Measurements from ENCODE around the gene CAPN12.
A peak's percentile ranks its signal among the peaks of the same experiment; 100 is the strongest.

Gene CAPN12

DNA sequence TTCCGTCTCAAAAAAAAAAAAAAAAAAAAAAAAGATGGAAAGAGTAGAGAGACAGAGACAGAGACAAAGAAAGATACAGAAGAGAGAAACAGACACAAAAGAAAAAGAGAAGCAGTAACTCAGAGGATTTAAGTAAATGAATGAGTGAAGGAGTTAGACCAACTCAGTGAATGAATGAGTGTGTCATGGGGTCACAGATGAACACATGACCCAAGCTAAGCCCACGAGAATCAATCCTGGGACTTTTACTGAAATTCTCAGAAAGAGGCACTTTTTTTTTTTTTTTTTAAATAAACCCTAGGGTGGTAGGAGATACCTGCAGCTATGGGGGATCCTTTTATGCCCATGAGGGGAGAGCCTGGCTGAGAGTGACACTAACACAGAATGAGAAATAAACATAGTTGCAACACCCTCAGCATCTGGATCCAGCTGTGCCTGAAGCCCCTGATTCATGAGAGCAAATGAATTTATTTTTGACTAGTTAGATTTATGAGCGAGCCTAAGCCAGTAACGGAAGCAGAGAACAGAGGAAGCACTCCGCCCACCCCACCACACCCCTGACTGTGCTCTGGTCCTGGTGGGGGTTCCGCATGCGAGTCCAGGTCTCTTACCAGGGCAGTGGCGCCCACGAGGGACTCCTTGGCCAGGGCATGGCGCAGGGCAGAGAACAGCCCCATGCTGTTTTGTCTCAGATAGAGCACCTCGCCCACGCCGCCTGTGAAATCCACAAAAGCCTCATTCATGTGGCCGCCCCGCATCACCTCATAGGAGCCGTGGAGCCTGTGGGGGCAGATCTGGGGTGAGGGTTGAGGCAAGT is 4.6 kb downstream of the CAPN12 start:
- TF ChIP-seq, protein P1, sequence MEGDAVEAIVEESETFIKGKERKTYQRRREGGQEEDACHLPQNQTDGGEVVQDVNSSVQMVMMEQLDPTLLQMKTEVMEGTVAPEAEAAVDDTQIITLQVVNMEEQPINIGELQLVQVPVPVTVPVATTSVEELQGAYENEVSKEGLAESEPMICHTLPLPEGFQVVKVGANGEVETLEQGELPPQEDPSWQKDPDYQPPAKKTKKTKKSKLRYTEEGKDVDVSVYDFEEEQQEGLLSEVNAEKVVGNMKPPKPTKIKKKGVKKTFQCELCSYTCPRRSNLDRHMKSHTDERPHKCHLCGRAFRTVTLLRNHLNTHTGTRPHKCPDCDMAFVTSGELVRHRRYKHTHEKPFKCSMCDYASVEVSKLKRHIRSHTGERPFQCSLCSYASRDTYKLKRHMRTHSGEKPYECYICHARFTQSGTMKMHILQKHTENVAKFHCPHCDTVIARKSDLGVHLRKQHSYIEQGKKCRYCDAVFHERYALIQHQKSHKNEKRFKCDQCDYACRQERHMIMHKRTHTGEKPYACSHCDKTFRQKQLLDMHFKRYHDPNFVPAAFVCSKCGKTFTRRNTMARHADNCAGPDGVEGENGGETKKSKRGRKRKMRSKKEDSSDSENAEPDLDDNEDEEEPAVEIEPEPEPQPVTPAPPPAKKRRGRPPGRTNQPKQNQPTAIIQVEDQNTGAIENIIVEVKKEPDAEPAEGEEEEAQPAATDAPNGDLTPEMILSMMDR (IDR thresholded peaks at IDR 0.05; ENCODE audit: control insufficient read depth, extremely low read depth, insufficient read depth) = no peak
- no peak overlapping the region for H3K4me3 ChIP-seq (ENCODE audit: low read depth, low read length)
- no peak for DNase-seq (ENCODE audit: low read depth)

DNA sequence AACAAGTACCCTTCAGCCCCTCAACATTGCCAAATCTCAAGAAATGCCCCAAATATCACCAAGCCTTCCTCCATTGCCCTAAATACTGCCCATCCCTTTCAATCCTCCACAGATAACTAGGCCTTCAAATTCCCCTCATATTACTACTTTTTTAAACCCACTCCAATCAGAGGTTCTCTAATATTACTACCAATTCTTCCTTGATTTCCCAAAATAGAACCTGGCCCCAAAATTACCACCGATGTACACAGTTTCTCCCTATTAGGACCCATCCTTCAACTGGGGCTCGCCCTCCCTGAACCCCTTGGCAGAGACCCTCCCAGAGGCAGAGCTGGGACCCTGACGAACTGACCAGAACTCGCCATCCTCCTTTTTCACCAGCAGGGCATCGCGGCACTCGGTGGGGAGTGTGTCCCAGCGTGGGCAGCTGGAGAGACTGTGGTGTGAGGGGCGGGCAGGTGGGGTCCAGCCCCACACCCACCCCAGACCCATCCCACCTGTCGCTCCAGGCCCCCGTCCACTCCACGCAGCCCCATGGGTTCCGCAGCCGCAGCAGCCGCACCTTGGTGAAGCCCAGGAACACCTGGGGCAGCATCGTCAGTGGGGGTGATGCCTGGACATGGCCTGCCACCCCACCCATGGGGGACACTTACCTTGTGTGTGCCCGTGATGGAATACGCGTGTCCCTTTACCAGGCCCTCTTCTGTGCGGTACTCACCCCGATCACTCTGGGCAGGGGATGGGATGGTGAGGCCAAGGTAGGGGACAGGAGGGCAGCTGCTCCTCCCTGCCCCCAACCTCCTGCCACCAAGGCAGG is 6.1 kb downstream of the CAPN12 start:
- no peak overlapping the region for H3K4me3 ChIP-seq (ENCODE audit: low read depth, low read length)
- TF ChIP-seq, protein P1 (IDR thresholded peaks at IDR 0.05; ENCODE audit: control insufficient read depth, extremely low read depth, insufficient read depth) = no peak
- DNase-seq (ENCODE audit: low read depth) = no peak

DNA sequence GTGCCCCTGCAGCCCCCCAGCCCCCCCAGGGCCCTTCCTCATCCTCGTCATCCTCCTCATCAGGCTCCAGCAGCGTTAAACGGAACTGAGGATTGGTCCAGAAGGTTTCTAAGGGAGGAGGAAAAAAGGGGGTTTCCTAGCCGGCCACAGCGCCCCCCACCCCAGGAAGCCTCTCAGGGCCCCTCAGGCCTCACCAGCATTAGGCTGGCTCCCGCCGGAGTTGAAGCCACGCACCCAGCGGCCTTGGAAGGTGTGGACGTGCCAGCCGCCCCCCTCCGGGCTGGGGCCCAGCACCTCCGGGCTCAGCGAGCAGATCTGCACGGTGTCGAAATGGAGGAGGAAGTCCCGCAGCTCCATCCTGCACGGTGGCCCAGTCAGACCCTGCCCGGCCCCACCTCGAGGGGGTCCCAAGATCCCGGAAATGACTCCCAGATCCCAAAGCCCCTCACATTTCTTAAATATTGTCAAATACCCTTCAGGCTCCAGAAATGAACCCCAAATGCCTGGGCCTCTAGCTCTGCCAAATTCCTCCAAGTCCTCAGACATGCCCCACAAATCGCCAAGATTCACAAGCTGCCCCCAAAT is 6.9 kb downstream of the CAPN12 start:
- DNase-seq (ENCODE audit: low read depth) = no peak
- no peak overlapping the region for H3K4me3 ChIP-seq (ENCODE audit: low read depth, low read length)
- TF ChIP-seq, protein P1 (IDR thresholded peaks at IDR 0.05; ENCODE audit: control insufficient read depth, extremely low read depth, insufficient read depth) = no peak

DNA sequence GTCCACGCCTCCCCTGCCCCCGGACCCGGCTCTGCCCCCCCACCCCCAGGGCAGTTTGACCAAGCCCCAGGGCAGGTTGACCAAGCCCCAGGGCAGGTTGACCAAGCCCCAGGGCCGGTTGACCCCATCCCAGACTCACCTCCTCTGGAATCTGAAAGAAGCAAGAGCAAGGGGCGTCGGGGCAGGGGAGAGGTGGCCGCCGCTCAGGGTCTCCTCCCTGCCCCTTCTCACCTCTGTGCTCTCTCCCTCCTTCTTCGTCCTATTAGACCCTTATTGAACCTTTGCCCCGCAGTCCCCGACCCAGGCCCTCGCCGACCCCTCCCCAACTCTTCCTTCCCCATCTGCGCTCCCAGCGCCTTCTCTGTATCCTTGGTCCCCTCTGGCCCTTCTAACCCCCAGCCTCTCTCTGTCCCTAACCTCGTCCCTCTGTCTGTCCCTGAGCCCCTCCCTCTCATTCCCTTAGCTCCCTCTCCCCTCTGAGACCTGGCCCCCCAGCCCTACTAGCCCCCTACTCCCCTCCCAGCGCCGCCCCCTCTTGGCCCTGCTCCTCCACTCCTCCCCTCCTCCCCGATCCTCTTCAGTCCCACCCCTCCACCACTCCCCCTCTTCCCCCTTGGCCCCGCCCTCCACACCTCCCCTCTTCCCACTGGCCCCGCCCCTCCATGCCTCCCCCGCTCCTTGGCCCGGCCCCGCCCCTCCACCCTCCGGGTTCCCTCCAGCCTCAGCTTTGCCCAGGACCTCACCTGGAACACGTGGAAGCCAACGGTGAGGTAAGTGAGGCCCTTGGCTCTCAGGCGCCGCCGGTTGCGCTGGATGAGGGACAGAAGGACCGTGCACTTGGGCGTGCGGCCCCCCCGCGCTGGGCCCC is 7.6 kb downstream of the CAPN12 start:
- TF ChIP-seq, protein P1 (IDR thresholded peaks at IDR 0.05; ENCODE audit: control insufficient read depth, extremely low read depth, insufficient read depth) = no peak
- H3K4me3 ChIP-seq (ENCODE audit: low read depth, low read length) = no peak overlapping the region; the same call in 1 of the 2 replicates
- no peak for DNase-seq (ENCODE audit: low read depth)

DNA sequence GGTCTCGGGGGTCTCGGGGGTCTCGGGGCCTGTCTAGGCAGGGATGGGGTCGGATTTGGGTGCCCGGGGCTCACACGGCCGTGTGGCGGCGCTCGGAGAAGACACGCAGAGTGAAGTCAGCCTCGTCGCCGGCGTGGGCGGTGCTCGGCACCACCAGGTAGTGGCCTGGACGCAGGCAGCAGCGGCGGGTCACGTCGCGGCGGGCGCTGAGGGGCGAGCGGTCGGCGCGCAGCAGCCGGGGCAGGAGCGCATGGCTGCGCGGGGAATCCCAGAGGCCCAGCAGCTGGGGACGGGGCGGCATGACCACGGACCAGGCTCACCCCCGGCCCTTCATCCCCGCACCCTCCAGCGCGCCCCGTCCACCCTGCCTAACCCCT is 8.2 kb downstream of the CAPN12 start:
- TF ChIP-seq, protein P1 (IDR thresholded peaks at IDR 0.05; ENCODE audit: control insufficient read depth, extremely low read depth, insufficient read depth) = no peak
- H3K4me3 ChIP-seq (ENCODE audit: low read depth, low read length) = peak overlapping the region; percentile 18; the same call in 1 of the 2 replicates
- DNase-seq (ENCODE audit: low read depth) = no peak

DNA sequence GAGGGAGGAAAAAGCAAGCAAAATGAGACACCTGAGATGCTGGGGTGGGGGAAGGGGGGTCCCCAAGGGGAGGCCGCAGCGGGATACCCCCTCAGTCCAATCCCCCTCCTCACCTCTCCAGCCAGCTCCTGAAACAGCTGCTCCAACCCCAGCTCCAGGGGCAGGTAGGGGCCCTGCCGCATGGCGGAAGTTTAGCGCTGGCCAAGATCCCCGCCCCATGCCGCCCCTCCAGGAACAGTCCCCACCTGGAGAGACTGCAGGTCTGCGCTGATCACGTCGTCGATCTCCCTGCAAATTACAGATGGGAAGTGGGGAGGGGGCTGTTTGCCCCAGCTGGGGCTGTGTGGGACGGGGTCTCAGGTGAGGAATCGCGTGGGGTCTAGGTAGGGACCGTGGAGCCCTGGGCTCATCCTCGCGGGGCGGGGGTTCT is 9.0 kb downstream of the CAPN12 start:
- H3K4me3 ChIP-seq (ENCODE audit: low read depth, low read length) = no peak overlapping the region
- DNase-seq (ENCODE audit: low read depth) = no peak
- TF ChIP-seq, protein P1 (IDR thresholded peaks at IDR 0.05; ENCODE audit: control insufficient read depth, extremely low read depth, insufficient read depth) = no peak
